K562 (cell line): ENCODE measurements around the gene PDE12. TPM values are rescaled to one million over a fixed set of nuclear protein-coding genes. Genes with fewer than 3 reads are reported as not detected.

Experiments used
- ATF1 ChIP-seq, 2 experiments: fragments of 450-650 bp in 1 of 2; IDR thresholded peaks; 2 replicates each; pipeline ENCODE4 v1.6.1; 2016; ENCODE audit warnings: missing compliant biosample characterization in 1 of 2, missing genetic modification characterization in 1 of 2
- DLX4 ChIP-seq: fragments of 250-450 bp; sonication (Bioruptor Pico); IDR thresholded peaks from 2 replicates; pipeline ENCODE4 v1.6.1; 2021; ENCODE audit warnings: mild to moderate bottlenecking
- HDAC8 ChIP-seq: fragments of 450-650 bp; IDR thresholded peaks from 2 replicates; pipeline ENCODE4 v1.6.1; 2016; ENCODE audit warnings: mild to moderate bottlenecking, missing genetic modification characterization, moderate library complexity, missing compliant biosample characterization
- MYC ChIP-seq, 2 experiments: fragments of 250-450 bp in 1 of 2; sonication (Bioruptor Pico) in 1 of 2; IDR thresholded peaks; 2 replicates each; pipeline versions ENCODE4 v1.5.1 to v1.6.1; 2012 to 2021; ENCODE audit warnings: low read depth in 2 of 2, borderline replicate concordance in 1 of 2, improper control_type of control experiment in 1 of 2, low read length in 1 of 2, mild to moderate bottlenecking in 1 of 2, moderate library complexity in 1 of 2
- NCOA4 ChIP-seq: fragments of 450-650 bp; IDR thresholded peaks from 2 replicates; pipeline ENCODE4 v1.6.1; 2018; ENCODE audit warnings: mild to moderate bottlenecking; ENCODE audit not compliant: partially characterized antibody
- NCOA6 ChIP-seq: fragments of 450-650 bp; IDR thresholded peaks from 2 replicates; pipeline ENCODE4 v1.6.1; 2017; ENCODE audit warnings: mild to moderate bottlenecking
- NR2C2 ChIP-seq, 2 experiments: fragments of 200-800 bp in 1 of 2; sonication (Bioruptor generic) in 1 of 2; sonication (generic) in 1 of 2; formaldehyde crosslinking in 1 of 2; IDR thresholded peaks; 2 replicates each; pipeline versions ENCODE4 v1.6.1 to v1.8.0; 2016 to 2022; ENCODE audit warnings: mild to moderate bottlenecking in 1 of 2, missing compliant biosample characterization in 1 of 2, missing genetic modification characterization in 1 of 2, missing genetic modification reagents in 1 of 2
- NR3C1 ChIP-seq: sonication (generic); formaldehyde crosslinking; IDR thresholded peaks from 2 replicates; pipeline ENCODE4 v1.8.1; 2022; ENCODE audit warnings: missing genetic modification reagents
- PHF8 ChIP-seq: fragments of 200-600 bp; sonication (generic); IDR thresholded peaks from 2 replicates; pipeline ENCODE4 v1.6.1; 2012; ENCODE audit warnings: mixed run types, mild to moderate bottlenecking, inconsistent platforms, low read length, moderate library complexity, borderline replicate concordance
- POLR2AphosphoS5 ChIP-seq: IDR thresholded peaks from 2 replicates; pipeline ENCODE4 v1.6.1; 2011; ENCODE audit warnings: mild to moderate bottlenecking, low read depth, low read length, moderate library complexity; ENCODE audit not compliant: control insufficient read depth, insufficient read depth
- ZBTB7A ChIP-seq: IDR thresholded peaks from 2 replicates; pipeline ENCODE4 v1.6.1; 2011; ENCODE audit warnings: low read depth, mild to moderate bottlenecking, low read length, moderate library complexity, borderline replicate concordance; ENCODE audit not compliant: control insufficient read depth
- polyA plus RNA-seq, 8 experiments: library from polyadenylated mRNA; depleted of rRNA in 4 of 8; stranded (reverse) in 5 of 8; unstranded in 3 of 8; fragments of >200 nt; fragmentation: Nextera tagmentation in 2 of 8; fragmentation: Illumina TruSeq in 1 of 8; extraction: Ambion mirVana in 2 of 8; extraction: Trizol in 1 of 8; gene quantifications; 2 replicates each; pipeline versions ENCODE4 v1.2.1 to v1.2.3, GENCODE V29; 2011 to 2014; ENCODE audit warnings: inconsistent platforms in 1 of 8, missing spikeins in 1 of 8
- total RNA-seq, 7 experiments: library from RNA; depleted of rRNA in 6 of 7; stranded (reverse); fragments of >200 nt in 6 of 7; fragmentation: Illumina TruSeq in 2 of 7; extraction: Trizol in 2 of 7; gene quantifications; 2 replicates each; pipeline versions ENCODE4 v1.2.1 to v1.2.3, GENCODE V29; 2011 to 2021; ENCODE audit warnings: low replicate concordance in 1 of 7
- TF ChIP-seq, protein P1 (sequence below): sonication (generic); formaldehyde crosslinking; IDR thresholded peaks from 2 replicates; pipeline ENCODE4 v1.8.0; 2022; ENCODE audit warnings: mild to moderate bottlenecking, missing genetic modification reagents
- TF ChIP-seq, protein P2 (sequence below): fragments of 450-650 bp; conservative IDR thresholded peaks from 2 replicates; pipeline ENCODE4 v1.6.1; 2016; ENCODE audit warnings: missing genetic modification characterization, low read depth, mild to moderate bottlenecking, control low read depth, missing compliant biosample characterization
- TF ChIP-seq, protein P3 (sequence below): fragments of 250-450 bp; sonication (Bioruptor Pico); IDR thresholded peaks from 2 replicates; pipeline ENCODE4 v1.4.0; 2020; ENCODE audit warnings: mild to moderate bottlenecking, moderate library complexity
- TF ChIP-seq, protein P4 (sequence below): fragments of 450-650 bp; conservative IDR thresholded peaks from 2 replicates; pipeline ENCODE4 v1.6.1; 2016; ENCODE audit warnings: missing genetic modification characterization, low read depth, mild to moderate bottlenecking, missing compliant biosample characterization, moderate library complexity

Gene PDE12
- total and polyA plus RNA-seq, 9 of the 15 experiments (the other 6 are each of a cell fraction or from before 2014, with no cell fraction given) = 2.1 to 20.5 (median 10.0) TPM

DNA sequence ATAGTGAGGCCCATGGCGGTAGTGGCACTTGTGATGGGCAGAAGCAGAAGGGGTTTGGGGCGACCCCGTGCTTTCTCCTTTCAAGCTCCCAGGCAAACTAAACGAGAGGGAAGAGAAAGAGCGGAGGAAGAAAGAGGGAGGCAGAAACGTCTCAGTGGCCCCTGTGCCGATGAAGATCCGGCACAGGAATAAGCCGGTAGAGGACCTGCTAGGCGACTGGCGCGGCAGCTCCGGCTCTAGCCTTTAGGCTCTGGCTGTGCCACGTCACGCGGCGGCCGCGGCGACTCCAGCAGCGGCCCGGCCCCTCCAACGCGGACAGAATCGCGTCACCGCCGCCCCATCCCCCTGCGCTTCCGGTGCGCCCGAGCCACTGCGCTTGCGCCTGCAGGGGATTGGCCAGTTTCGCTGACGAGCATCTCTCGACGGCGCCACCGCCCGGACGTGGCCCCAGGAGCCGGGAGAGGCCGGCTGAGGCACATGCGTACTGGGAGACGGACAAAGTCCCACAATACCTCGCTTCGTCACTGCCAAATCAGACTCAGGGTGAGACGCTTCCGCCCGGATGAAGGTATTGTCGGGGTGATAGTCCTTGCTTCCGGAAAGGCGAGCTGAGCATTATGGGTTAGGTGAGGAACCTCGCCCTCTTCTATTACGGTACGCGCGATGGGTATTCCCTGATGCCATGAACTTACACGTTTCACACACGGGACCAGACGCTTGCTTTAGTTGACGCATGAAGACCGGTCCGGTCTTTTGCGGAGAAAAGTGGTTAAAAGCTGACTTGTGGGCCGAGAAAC lies 41.3 kb downstream of the PDE12 start, which contains the start of gene ARF4 (continued):
- TF ChIP-seq, protein P1, sequence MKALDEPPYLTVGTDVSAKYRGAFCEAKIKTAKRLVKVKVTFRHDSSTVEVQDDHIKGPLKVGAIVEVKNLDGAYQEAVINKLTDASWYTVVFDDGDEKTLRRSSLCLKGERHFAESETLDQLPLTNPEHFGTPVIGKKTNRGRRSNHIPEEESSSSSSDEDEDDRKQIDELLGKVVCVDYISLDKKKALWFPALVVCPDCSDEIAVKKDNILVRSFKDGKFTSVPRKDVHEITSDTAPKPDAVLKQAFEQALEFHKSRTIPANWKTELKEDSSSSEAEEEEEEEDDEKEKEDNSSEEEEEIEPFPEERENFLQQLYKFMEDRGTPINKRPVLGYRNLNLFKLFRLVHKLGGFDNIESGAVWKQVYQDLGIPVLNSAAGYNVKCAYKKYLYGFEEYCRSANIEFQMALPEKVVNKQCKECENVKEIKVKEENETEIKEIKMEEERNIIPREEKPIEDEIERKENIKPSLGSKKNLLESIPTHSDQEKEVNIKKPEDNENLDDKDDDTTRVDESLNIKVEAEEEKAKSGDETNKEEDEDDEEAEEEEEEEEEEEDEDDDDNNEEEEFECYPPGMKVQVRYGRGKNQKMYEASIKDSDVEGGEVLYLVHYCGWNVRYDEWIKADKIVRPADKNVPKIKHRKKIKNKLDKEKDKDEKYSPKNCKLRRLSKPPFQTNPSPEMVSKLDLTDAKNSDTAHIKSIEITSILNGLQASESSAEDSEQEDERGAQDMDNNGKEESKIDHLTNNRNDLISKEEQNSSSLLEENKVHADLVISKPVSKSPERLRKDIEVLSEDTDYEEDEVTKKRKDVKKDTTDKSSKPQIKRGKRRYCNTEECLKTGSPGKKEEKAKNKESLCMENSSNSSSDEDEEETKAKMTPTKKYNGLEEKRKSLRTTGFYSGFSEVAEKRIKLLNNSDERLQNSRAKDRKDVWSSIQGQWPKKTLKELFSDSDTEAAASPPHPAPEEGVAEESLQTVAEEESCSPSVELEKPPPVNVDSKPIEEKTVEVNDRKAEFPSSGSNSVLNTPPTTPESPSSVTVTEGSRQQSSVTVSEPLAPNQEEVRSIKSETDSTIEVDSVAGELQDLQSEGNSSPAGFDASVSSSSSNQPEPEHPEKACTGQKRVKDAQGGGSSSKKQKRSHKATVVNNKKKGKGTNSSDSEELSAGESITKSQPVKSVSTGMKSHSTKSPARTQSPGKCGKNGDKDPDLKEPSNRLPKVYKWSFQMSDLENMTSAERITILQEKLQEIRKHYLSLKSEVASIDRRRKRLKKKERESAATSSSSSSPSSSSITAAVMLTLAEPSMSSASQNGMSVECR = no peak; the same call in 1 of the 2 replicates
- TF ChIP-seq NCOA6 (peak; percentile 35; the same call in 1 of the 2 replicates), NCOA4 (no peak), NR2C2 (CRISPR knock-in tag; IDR thresholded peaks at IDR 0.05) (0 out of 2 replicates have a peak, but pooled peaks have one; percentile 40), NR2C2 (tag; IDR thresholded peaks at IDR 0.05) (peak; percentile 80), POLR2AphosphoS5 (peak; percentile 91), ATF1 (CRISPR knock-in tag; IDR thresholded peaks at IDR 0.05) (peak; percentile 69), ATF1 (tag; IDR thresholded peaks at IDR 0.05) (peak; percentile 99), DLX4 (CRISPR knock-in tag) (no peak), PHF8 (peak; percentile 74; the same call in 1 of the 2 replicates), ZBTB7A (peak; percentile 39; the same call in 1 of the 2 replicates), MYC (IDR thresholded peaks at IDR 0.05; ENCODE audit: low read depth, low read length) (peak; percentile 51), MYC (CRISPR knock-in tag; IDR thresholded peaks at IDR 0.05; ENCODE audit: borderline replicate concordance, low read depth) (no peak), NR3C1 (CRISPR knock-in tag) (no peak), HDAC8 (tag) (no peak)
- TF ChIP-seq, protein P2, sequence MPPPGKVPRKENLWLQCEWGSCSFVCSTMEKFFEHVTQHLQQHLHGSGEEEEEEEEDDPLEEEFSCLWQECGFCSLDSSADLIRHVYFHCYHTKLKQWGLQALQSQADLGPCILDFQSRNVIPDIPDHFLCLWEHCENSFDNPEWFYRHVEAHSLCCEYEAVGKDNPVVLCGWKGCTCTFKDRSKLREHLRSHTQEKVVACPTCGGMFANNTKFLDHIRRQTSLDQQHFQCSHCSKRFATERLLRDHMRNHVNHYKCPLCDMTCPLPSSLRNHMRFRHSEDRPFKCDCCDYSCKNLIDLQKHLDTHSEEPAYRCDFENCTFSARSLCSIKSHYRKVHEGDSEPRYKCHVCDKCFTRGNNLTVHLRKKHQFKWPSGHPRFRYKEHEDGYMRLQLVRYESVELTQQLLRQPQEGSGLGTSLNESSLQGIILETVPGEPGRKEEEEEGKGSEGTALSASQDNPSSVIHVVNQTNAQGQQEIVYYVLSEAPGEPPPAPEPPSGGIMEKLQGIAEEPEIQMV (tag) = peak; percentile 77
- TF ChIP-seq, protein P3, sequence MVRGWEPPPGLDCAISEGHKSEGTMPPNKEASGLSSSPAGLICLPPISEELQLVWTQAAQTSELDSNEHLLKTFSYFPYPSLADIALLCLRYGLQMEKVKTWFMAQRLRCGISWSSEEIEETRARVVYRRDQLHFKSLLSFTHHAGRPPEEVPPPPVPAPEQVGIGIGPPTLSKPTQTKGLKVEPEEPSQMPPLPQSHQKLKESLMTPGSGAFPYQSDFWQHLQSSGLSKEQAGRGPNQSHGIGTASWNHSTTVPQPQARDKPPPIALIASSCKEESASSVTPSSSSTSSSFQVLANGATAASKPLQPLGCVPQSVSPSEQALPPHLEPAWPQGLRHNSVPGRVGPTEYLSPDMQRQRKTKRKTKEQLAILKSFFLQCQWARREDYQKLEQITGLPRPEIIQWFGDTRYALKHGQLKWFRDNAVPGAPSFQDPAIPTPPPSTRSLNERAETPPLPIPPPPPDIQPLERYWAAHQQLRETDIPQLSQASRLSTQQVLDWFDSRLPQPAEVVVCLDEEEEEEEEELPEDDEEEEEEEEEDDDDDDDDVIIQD (CRISPR knock-in tag) = no peak
- TF ChIP-seq, protein P4, sequence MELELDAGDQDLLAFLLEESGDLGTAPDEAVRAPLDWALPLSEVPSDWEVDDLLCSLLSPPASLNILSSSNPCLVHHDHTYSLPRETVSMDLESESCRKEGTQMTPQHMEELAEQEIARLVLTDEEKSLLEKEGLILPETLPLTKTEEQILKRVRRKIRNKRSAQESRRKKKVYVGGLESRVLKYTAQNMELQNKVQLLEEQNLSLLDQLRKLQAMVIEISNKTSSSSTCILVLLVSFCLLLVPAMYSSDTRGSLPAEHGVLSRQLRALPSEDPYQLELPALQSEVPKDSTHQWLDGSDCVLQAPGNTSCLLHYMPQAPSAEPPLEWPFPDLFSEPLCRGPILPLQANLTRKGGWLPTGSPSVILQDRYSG = peak; percentile 78
